Immature natural killer cell (primary cell): ENCODE results near the gene RPUSD3. TPM values are rescaled to one million over a fixed set of nuclear protein-coding genes. Genes with fewer than 3 reads are reported as not detected.
A peak's percentile ranks its signal among the peaks of the same experiment; 100 is the strongest.

Source experiments
- DNase-seq, 3 donors: peaks; one replicate each; pipeline ENCODE4 v3.0.0; 2022; ENCODE audit warnings: mixed read lengths in 1 of 3
- H3K27ac Mint-ChIP-seq, 6 donors: one replicate each; pipeline ENCODE4 v1.8.0; 2020; ENCODE audit warnings: mixed read lengths in 6 of 6, mild to moderate bottlenecking in 5 of 6, inconsistent platforms in 4 of 6, moderate library complexity in 3 of 6
- H3K27me3 Mint-ChIP-seq, 3 donors: one replicate each; pipeline ENCODE4 v1.8.0; 2020 to 2021; ENCODE audit warnings: low read depth in 3 of 3, mild to moderate bottlenecking in 3 of 3, mixed read lengths in 3 of 3, moderate library complexity in 3 of 3, inconsistent platforms in 1 of 3
- H3K36me3 Mint-ChIP-seq, 3 donors: one replicate each; pipeline ENCODE4 v1.8.0; 2020; ENCODE audit warnings: mixed read lengths in 3 of 3, inconsistent platforms in 2 of 3, mild to moderate bottlenecking in 2 of 3
- H3K4me1 Mint-ChIP-seq, 2 donors: one replicate each; pipeline ENCODE4 v1.8.0; 2020; ENCODE audit warnings: inconsistent platforms in 2 of 2, mild to moderate bottlenecking in 2 of 2, mixed read lengths in 2 of 2, moderate library complexity in 1 of 2
- H3K4me3 Mint-ChIP-seq, 5 donors: one replicate each; pipeline ENCODE4 v1.8.0; 2020; ENCODE audit warnings: mild to moderate bottlenecking in 5 of 5, mixed read lengths in 5 of 5, inconsistent platforms in 3 of 5, moderate library complexity in 3 of 5
- H3K9me3 Mint-ChIP-seq, 6 donors: one replicate each; pipeline ENCODE4 v1.8.0; 2020; ENCODE audit warnings: mild to moderate bottlenecking in 6 of 6, mixed read lengths in 6 of 6, inconsistent platforms in 4 of 6, moderate library complexity in 3 of 6
- polyA plus RNA-seq, 3 donors: library from polyadenylated mRNA; unstranded; fragments of 300-500 nt; fragmentation: Illumina TruSeq; gene quantifications; one replicate each; pipeline ENCODE4 v1.2.3, GENCODE V29; 2021

Gene RPUSD3
- polyA plus RNA-seq, 3 donors from 2014 or later = 94.7 to 153 (median 101) TPM

DNA sequence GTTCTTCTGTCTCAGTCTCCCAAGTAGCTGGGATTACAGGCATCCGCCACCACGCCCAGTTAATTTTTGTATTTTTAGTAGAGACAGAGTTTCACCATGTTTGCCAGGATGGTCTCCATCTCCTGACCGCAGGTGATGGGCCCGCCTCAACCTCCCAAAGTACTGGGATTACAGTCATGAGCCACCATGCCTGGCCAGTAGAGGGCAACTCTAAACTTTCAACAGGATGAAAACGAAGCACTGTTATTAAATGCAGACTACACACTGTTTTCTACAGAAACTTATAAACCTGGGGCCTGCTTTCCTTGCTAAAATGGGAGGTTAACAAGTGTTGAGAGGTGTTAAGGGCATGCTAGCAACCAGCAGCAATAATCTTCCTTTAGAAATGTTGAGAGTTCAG is 43.3 kb downstream of the RPUSD3 start:
- no peak for DNase-seq
- no peak overlapping the region for H3K4me3 Mint-ChIP-seq
- peaks cover 0 to 3% (median 0%) of the 10 kb centered on the region in 3 donors for H3K27me3 Mint-ChIP-seq
- H3K36me3 Mint-ChIP-seq = peaks cover 15 to 47% (median 36%) of the 10 kb centered on the region in 3 donors
- peaks cover 30 to 55% of the 10 kb centered on the region in 2 donors for H3K4me1 Mint-ChIP-seq
- H3K27ac Mint-ChIP-seq = peak overlapping the region in 2 of 6 donors; percentile 34 to 45
- H3K9me3 Mint-ChIP-seq = no peaks in the 10 kb centered on the region

DNA sequence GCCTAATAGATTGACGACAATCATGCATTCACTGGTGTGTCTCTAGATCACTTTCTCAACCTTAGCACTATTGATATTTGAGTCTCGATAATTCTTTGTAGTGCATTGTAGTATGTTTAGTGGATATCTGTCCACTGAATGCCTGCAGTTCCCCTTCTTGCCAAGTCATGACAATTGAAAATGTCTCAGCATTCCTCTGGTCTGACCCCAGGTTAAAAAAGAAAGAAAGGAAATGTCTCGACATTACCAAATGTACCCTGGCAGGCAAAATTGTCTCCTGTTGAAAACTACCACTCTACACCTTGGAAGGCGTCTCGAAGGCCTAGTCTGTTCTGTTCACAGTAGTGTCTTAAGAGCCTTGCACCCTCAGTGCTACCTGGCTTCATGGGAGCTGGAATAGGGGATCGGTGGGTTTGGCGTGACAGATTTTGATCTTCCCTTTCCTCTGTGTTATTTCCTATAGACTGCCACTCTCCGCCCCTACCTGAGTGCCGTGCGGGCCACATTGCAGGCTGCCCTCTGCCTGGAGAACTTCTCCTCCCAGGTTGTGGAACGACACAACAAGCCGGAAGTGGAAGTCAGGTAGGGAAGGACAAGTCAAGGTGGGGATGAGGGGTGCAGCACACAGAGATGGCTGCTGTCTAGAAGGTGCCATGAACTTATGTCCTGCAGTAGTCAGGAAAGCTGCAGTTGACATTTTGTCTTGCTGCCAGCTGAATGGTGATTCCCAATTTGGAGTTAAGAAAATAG is 46.4 kb downstream of the RPUSD3 start:
- H3K36me3 Mint-ChIP-seq = peaks cover 5 to 34% (median 11%) of the 10 kb centered on the region in 3 donors
- no peak overlapping the region for H3K4me3 Mint-ChIP-seq
- no peaks in the 10 kb centered on the region for H3K9me3 Mint-ChIP-seq
- H3K27ac Mint-ChIP-seq = peak overlapping the region in 4 of 6 donors; percentile 27 to 72 (median 52)
- H3K27me3 Mint-ChIP-seq = peaks cover 3 to 11% (median 10%) of the 10 kb centered on the region in 3 donors
- no peak for DNase-seq
- peaks cover 48 to 55% of the 10 kb centered on the region in 2 donors for H3K4me1 Mint-ChIP-seq

DNA sequence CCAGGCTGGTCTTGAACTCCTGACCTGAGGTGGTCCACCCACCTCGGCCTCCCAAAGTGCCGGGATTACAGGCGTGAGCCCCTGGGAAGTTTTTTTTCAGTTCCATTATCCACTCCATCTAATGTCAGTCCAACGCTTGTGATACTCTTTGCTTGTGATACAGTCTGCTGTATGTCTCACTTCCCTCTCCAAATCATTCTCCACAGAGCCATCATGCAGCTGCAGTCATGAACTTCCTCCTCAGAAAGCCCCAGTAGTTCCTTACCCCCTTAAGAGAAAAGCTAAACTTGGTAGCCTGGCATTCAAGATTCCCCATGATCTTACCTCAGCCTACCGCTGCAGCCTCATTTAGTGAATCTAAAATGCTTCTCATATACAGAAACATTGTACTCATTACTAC is 48.6 kb downstream of the RPUSD3 start:
- Mint-ChIP-seq H3K36me3 (peaks cover 8 to 26% (median 11%) of the 10 kb centered on the region in 3 donors), H3K27me3 (peaks cover 3 to 13% (median 11%) of the 10 kb centered on the region in 3 donors), H3K27ac (peak overlapping the region; percentile 32 to 91 (median 76)), H3K9me3 (no peaks in the 10 kb centered on the region), H3K4me3 (peak overlapping the region; percentile 65 to 89 (median 79)), H3K4me1 (peaks cover 68 to 74% of the 10 kb centered on the region in 2 donors)
- no peak for DNase-seq

DNA sequence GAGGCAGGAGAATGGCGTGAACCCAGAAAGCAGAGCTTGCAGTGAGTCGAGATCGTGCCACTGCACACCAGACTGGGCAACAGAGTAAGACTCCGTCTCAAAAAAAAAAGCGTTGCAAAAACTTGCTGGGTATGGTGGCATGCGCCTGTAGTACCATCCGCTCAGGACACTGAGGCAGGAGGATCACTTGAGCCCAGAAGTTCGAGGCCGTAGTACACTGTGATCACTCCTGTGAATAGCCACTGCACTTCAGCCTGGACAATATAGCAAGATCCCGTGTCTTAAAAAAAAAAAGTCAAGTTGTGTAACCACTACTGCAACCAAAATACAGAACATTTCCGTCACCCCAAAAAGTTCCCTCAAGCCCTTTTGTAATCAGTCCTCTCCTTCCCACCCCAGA is 49.4 kb downstream of the RPUSD3 start:
- H3K4me1 Mint-ChIP-seq = peaks cover 66 to 73% of the 10 kb centered on the region in 2 donors
- DNase-seq = no peak
- H3K27me3 Mint-ChIP-seq = peaks cover 3 to 13% (median 11%) of the 10 kb centered on the region in 3 donors
- peak overlapping the region; percentile 70 to 100 (median 84) for H3K27ac Mint-ChIP-seq
- H3K9me3 Mint-ChIP-seq = no peaks in the 10 kb centered on the region
- H3K4me3 Mint-ChIP-seq = peak overlapping the region; percentile 95 to 100 (median 98)
- peaks cover 9 to 27% (median 17%) of the 10 kb centered on the region in 3 donors for H3K36me3 Mint-ChIP-seq

DNA sequence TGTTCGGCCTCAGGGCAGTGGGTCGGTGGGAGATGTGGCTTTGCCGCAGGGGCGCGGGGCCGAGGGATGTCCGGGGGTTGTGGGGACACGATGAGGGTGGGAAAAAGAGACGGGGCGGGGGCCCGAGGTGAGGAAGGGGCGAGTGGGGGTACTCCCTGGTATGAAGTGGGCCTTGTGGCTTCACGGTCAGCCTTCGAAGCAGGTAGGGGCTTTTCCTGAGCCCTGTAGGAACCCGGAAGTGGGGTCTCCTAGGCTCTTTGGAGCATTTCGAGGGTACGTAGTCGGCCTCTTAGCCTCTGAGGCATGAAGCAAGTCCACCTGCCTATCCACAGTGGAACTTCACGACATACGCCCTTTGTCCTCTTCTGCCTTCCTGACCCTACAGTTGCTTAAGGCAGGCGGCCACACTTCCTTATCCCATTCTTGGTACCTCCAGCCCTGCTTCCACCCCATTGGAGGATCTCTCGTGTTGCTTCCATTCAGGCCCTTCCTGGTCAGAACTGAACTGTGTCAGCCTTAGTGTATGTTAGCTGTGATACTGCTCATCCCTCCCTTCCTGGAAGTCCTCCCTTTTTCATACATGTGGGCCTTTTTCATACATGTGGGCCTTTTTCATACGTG is 50.5 kb downstream of the RPUSD3 start:
- Mint-ChIP-seq H3K4me3 (peak overlapping the region; percentile 95 to 100 (median 98)), H3K27ac (peak overlapping the region; percentile 97 to 100 (median 98)), H3K36me3 (peaks cover 13 to 31% (median 22%) of the 10 kb centered on the region in 3 donors), H3K27me3 (peaks cover 3 to 13% (median 11%) of the 10 kb centered on the region in 3 donors), H3K9me3 (no peaks in the 10 kb centered on the region), H3K4me1 (peaks cover 69 to 71% of the 10 kb centered on the region in 2 donors)
- peak in 2 of 3 donors; percentile 34 to 41 for DNase-seq

DNA sequence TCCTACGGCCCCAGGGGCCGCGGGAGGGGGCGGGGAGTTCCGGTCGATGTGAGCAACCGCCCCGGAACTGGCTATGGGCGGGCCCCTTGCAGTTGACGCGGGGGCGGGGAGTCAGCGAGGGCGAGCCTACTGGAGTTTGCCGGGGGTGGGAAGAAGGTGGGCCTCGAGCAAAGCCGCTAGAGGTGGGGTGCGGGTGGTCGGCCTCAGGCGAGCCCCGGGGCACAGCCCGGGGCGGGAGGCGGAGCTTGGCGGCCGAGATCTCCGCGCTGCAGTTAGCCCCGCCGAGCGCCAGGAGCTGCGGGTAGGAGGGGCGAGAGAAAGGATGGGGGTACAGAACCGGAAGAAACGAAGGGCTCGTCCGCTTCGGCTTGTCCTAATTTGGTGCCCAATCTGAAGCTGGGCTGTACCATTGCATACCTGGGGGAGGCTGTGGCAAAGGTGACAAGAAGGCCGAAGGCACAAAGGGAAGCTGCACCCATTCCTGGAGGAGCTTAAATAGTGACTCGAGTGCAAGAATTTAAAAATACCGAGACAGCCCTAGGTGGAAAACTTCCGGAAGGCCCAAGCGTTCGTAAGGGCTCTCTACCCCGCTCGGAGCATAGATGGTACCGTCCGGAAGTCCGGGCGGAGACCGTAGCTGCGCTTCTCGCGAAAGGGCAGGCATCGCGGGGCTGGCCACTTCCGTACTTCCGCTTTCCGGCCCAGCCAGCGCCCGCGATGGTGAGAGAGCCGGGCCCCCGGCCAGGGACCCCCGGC is 51.2 kb downstream of the RPUSD3 start, which contains the start of the genes ARPC4 and TADA3:
Gene ARPC4 (plus strand): TSS at position 678 of the 756 bp plus-strand sequence. CDS start 40 bp downstream, at position 718.
Gene TADA3 (minus strand): TSS at position 69 of the 756 bp plus-strand sequence. CDS start 1,007 bp downstream, outside the sequence.
- peak within 1 kb of the TSS; percentile 95 to 100 (median 98) for H3K4me3 Mint-ChIP-seq
- H3K27me3 Mint-ChIP-seq = peaks cover 5 to 13% (median 11%) of the 10 kb centered on the region in 3 donors
- H3K36me3 Mint-ChIP-seq = peaks cover 15 to 29% (median 23%) of the 10 kb centered on the region in 3 donors
- no peaks in the 10 kb centered on the region for H3K9me3 Mint-ChIP-seq
- H3K4me1 Mint-ChIP-seq = peaks cover 65 to 68% of the 10 kb centered on the region in 2 donors
- peak; percentile 95 to 97 (median 97) for DNase-seq
- H3K27ac Mint-ChIP-seq = peak within 1 kb of the TSS; percentile 97 to 100 (median 98)

DNA sequence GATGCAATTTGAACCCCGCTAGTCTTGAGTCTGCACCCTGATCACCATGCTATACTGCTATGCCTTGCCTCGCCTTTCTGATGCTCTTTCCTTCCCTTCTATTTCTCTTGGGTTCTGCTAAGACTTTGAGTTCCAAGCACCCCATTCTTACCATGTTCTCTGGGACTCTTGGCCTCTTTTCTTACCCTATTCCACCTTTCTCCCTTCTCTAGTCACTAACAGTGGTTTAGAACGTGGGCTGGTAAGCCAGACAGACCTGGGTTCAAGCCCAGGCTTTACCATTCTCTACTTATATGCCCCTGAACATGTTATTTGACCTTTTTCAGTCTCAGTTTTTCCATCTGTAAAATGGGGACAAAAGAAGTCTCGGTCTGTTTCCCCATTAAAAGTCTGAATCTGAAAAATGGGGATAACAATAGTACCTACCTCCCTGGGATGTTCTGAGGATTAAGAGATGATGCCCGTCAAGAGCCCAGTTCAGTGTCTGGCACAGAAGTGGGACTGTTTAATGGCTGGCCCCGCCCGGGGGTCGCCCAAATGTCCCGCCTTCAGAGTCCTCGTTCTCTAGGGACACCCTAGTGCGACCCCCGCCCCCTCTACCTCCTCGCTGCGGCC is 51.9 kb downstream of the RPUSD3 start:
- Mint-ChIP-seq H3K9me3 (no peaks in the 10 kb centered on the region), H3K27me3 (peaks cover 5 to 13% (median 11%) of the 10 kb centered on the region in 3 donors), H3K36me3 (peaks cover 15 to 33% (median 19%) of the 10 kb centered on the region in 3 donors), H3K4me1 (peaks cover 62 to 65% of the 10 kb centered on the region in 2 donors), H3K4me3 (peak overlapping the region; percentile 95 to 100 (median 98)), H3K27ac (peak overlapping the region; percentile 97 to 100 (median 98))
- no peak for DNase-seq

DNA sequence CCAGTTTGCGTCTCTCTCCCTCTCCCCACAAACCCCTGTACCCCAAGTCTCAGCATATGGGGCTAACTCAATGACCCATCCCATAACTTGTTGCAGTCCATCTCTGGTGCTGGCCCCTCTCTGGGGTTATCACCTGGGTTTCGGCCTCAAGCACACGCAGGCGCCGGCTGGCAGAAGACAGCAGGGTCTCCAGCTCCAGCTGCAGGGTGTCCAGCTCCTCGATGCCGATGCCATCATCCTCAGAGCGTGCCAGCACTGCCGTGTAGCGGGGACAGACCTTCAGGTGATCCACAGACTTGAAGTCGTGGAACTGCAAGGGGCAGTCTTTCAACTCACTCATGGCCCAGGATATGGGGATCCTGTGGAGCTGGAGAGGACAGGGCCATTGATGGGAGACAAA is 52.7 kb downstream of the RPUSD3 start:
- Mint-ChIP-seq H3K36me3 (peaks cover 17 to 39% (median 21%) of the 10 kb centered on the region in 3 donors), H3K27ac (peak overlapping the region; percentile 97 to 100 (median 98)), H3K9me3 (no peaks in the 10 kb centered on the region), H3K27me3 (peaks cover 5 to 13% (median 11%) of the 10 kb centered on the region in 3 donors), H3K4me1 (peaks cover 58 to 60% of the 10 kb centered on the region in 2 donors), H3K4me3 (peak overlapping the region; percentile 95 to 100 (median 98))
- DNase-seq = no peak

Other genes starting within 250 kb of the RPUSD3 start
- gene MTMR14, start 194.5 kb downstream of the RPUSD3 start, polyA plus RNA-seq = 100 to 1,000 TPM in 1 of 3 donors, 10 to 100 TPM in 2; 59.2 to 118 (median 66.6) TPM
- gene CPNE9, start 140.2 kb downstream of the RPUSD3 start, polyA plus RNA-seq = under 1 TPM in 1 of 3 donors, not detected in 2; 0.31 TPM
- gene BRPF1, start 112.3 kb downstream of the RPUSD3 start, polyA plus RNA-seq = 10 to 100 TPM; 10.6 to 45.8 (median 11.7) TPM
- gene OGG1, start 94.1 kb downstream of the RPUSD3 start, polyA plus RNA-seq = 10 to 100 TPM; 30.3 to 57.3 (median 44.4) TPM
- 10 to 100 TPM; 15.4 to 29.0 (median 19.2) TPM for gene CAMK1, start 74.1 kb downstream of the RPUSD3 start, polyA plus RNA-seq
- 100 to 1,000 TPM in 1 of 3 donors, 10 to 100 TPM in 2; 58.1 to 121 (median 73.6) TPM for gene TADA3, start 51.5 kb downstream of the RPUSD3 start, polyA plus RNA-seq
- gene ARPC4, start 50.9 kb downstream of the RPUSD3 start, polyA plus RNA-seq = 100 to 1,000 TPM; 378 to 470 (median 428) TPM
- gene TTLL3, start 33.7 kb downstream of the RPUSD3 start, polyA plus RNA-seq = 10 to 100 TPM in 1 of 3 donors, 1 to 10 TPM in 2; 4.2 to 10.1 (median 5.0) TPM
- not detected for gene CIDEC, start 36.2 kb upstream of the RPUSD3 start, polyA plus RNA-seq
- 10 to 100 TPM; 36.1 to 50.3 (median 37.9) TPM for gene JAGN1, start 46.6 kb upstream of the RPUSD3 start, polyA plus RNA-seq
- gene IL17RE, start 58.8 kb upstream of the RPUSD3 start, polyA plus RNA-seq = under 1 TPM in 1 of 3 donors, not detected in 2; 0.14 TPM
- 10 to 100 TPM in 2 of 3 donors, 1 to 10 TPM in 1; 1.7 to 16.5 (median 12.6) TPM for gene IL17RC, start 73.1 kb upstream of the RPUSD3 start, polyA plus RNA-seq
- gene CRELD1, start 89.8 kb upstream of the RPUSD3 start, polyA plus RNA-seq = 10 to 100 TPM; 38.9 to 67.8 (median 51.3) TPM
- gene PRRT3, start 108.4 kb upstream of the RPUSD3 start, polyA plus RNA-seq = 1 to 10 TPM in 2 of 3 donors, under 1 TPM in 1; 0.32 to 3.4 (median 1.8) TPM
- gene EMC3, start 142.8 kb upstream of the RPUSD3 start, polyA plus RNA-seq = 100 to 1,000 TPM in 1 of 3 donors, 10 to 100 TPM in 2; 85.7 to 107 (median 89.0) TPM
- 1 to 10 TPM; 2.4 to 4.0 (median 2.8) TPM for gene FANCD2, start 182.4 kb upstream of the RPUSD3 start, polyA plus RNA-seq